Central memory CD4-positive, alpha-beta T cell (primary cell): ENCODE results near the gene NCKIPSD.

Experiments
- DNase-seq: peaks from one replicate; pipeline ENCODE4 v3.0.0; 2022

NCKIPSD gene

GRCh38 chr3:48678056-48678455, 7.7 kb downstream of the NCKIPSD start:
- DNase-seq, result no peak

GRCh38 chr3:48674505-48674904, 11.2 kb downstream of the NCKIPSD start:
- no peak for DNase-seq

GRCh38 chr3:48672522-48672921, 13.2 kb downstream of the NCKIPSD start:
- DNase-seq, result no peak

DNA sequence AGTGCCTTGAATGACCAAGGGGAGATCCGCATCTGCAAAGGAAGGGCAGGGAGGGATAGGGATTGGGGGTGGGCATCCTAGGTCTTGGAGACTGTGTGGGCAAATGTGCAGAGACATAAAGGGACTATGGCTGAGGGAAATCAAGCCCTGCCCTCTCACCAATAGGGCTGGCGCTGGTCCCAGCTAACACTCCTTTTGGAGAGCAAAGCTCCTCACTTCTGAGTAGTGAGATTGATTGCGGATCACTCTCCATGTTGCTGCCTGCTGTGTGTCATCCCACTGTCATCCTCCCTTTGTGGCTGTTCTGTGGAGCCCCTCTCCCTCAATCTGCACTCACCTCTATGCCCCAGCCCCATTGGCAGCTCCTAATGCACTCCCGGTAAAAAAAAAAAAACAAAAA, 20.8 kb downstream of the NCKIPSD start:
- DNase-seq, result no peak

GRCh38 chr3:48664313-48664644, 21.4 kb downstream of the NCKIPSD start:
- no peak for DNase-seq

DNA sequence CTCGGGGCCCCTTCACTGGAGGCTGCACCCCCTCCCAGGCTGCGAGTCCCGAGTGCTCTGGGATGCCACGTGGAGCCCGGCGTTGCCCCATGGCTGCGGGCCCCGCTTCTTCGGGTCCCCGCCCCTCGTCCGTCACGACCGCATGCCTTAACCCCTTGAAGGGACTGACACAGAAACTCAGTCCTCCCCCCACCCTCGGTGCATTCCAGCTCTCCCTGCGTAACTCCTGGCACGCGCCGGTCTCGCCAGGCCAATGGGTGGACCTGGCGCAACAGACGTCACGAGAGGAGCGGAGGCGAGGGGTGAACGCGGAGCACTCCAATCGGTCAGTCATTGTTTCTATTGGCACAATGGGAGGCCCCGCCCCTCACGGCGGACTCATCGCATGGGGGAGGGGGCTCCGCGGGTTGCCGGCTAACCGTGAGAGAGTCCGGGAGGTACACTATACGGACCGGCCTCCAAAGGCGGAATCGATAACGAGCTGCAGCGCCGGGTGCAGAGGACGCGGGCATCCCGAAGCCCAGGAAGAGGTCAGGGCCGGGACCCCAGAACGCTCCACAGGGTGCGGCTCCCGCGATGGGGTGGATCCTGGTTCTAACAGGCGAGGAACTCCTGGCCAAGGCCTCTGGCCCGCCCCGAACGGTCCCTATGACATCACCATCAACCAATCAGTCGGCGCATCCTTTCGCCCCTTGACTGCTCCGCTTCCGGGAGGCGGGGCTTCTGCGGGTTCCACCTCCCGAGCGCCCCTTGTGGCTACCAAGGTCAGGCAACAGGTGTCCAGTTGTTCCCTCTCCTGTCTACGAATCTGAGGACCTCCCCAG, 22.0 kb downstream of the NCKIPSD start:
- DNase-seq, result peak; percentile 81

- peak; percentile 60 for DNase-seq
Measured at GRCh38 chr3:48662753-48663488, 22.8 kb downstream of the NCKIPSD start, which contains the start of gene CELSR3. Gene CELSR3, minus strand, starts transcription at chr3:48662886. Its CDS starts 252 bp downstream, at chr3:48662634.

GRCh38 chr3:48662145-48662752, 23.5 kb downstream of the NCKIPSD start:
- no peak for DNase-seq

- peak; percentile 66 for DNase-seq
Measured at GRCh38 chr3:48661501-48662144, 24.1 kb downstream of the NCKIPSD start.

GRCh38 chr3:48660800-48661400, 24.8 kb downstream of the NCKIPSD start:
- DNase-seq, result no peak

DNA sequence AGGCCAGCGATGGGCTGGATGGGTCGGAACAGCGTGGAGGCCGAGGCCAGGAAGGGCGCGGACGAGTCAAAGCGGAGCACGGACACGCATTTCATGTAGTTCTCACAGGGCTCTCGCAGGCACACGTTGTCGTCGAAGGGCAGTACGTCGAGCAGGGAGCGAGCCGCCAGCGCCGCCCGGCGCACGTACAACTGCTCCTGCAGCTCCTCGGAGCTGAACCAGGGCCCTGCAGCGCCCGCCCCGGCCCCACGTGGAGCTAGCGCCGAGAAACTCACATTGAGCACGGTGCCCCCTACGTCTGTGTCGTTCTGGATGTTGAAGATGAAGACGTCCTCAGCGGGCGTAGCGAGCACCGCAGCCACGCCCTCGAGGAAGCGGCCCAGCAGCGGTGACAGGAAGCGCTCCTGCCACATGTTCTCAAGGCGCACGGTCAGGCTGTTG, 28.9 kb downstream of the NCKIPSD start:
- DNase-seq, result no peak

DNA sequence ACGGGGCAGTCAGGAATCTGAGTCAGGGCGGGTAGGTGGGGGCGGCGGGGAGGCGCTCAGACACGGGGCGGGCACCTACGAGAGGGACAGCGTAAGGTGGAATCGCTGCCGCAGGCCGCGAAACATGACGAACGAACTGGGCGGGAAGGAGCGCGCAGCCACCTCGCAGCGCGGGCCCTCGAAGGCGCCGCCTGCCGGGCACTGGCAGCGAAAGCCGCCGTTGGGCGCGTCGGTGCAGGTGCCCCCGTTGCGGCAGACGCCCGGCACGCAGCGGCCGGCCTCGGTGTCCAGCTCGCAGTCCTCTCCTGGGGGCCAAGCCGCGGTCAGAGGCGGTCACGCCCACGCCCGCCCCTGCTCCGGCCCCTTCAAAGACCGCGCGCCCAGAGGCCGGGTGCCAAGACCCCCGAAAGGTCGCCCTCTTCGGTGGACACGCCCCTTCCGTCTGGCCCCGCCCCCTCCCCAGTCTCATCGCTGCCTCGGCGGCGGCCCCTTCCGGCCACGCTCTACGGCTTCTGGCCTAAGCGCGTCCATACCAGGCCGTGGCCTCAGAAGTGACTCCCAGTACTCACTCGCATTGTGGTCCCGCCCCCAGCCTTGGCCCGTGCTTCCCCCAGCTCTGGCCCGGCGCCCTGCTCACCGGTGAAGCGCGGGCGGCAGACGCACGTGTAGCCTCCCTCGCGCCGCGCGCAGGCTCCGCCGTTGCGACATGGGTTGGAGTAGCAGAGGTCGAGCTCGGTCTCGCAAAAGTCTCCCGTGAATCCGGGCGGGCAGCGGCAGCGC, 29.5 kb downstream of the NCKIPSD start:
- peak; percentile 84 for DNase-seq

DNA sequence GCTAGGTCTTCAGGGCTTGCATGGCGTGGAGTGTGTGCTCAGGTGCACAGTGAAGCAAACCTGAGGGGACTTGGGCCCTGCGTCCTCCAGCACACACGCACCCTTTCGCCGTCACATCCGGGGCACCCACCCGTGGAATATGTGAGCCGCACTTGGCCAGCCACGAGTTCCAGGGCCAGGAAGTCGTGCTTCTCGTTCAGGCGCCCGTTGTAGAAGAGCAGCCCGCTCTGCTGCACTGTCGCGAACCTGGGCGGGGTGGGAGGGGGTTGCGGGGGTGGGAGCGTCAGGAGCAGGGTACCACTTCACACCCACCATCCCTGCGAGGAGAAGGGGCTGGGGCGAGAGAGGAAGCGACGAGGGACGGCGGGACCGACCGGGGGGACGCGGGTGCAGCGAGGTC, 30.1 kb downstream of the NCKIPSD start:
- DNase-seq, result peak; percentile 48

- no peak for DNase-seq
Measured at GRCh38 chr3:48655063-48655462, 30.7 kb downstream of the NCKIPSD start.

DNA sequence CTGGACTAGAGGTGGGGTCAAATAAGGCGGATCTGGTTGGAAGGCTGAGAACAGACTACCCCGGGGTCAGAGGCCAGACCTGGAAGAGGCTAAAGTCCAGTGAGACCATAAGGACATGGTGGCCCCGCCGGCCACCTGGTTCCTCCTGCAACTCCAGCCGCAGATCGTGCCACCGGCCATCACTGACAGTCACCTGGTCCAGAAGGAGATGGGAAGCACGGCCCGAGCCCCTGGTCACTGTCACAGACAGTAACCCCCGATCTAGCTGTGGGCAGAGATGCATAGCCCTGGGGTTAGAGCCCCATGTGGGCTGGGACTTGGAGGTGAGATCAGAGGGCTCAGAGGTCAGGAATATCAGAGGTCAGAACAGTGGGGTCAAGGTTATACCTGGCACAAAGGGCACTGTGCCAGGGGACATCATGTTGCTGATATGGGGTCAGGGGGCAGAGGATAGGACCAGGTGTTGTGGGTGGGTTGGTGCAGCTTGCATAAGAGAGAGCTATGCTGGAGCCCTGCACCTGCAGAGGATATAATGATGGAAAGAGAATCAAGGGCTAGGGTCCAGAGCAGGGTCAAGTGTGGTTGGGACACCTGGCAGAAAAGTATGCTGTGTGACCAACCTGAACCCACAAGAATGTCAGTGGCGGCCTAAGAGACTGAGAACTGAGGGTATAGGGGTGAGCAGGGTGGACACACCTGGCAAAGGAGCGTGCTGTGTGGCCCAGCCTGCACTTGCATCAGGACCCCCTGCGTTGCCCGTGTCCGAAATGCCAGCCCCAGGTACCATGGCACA, 32.6 kb downstream of the NCKIPSD start:
- DNase-seq, result no peak

GRCh38 chr3:48651771-48652170, 33.9 kb downstream of the NCKIPSD start:
- no peak for DNase-seq

DNA sequence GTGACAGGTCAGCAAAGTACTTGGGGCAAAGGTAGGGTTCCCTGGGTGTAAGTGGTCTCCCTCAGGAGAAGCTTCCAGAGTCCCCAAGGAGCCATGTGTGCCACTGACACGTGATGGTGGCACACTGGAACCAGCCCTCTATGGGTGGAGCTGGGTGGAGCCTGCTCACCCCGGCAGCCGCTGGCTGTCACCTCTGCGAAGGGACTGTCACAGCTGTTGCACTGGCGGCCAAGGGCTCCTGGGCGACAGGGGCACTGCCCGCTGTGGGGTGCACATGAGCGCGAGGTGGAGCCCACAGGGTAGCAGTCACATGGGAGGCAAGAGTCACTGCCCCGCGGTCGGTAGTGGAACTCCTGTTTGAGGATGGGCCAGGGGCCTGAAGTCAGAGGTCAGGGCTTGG, 35.0 kb downstream of the NCKIPSD start:
- no peak for DNase-seq

DNA sequence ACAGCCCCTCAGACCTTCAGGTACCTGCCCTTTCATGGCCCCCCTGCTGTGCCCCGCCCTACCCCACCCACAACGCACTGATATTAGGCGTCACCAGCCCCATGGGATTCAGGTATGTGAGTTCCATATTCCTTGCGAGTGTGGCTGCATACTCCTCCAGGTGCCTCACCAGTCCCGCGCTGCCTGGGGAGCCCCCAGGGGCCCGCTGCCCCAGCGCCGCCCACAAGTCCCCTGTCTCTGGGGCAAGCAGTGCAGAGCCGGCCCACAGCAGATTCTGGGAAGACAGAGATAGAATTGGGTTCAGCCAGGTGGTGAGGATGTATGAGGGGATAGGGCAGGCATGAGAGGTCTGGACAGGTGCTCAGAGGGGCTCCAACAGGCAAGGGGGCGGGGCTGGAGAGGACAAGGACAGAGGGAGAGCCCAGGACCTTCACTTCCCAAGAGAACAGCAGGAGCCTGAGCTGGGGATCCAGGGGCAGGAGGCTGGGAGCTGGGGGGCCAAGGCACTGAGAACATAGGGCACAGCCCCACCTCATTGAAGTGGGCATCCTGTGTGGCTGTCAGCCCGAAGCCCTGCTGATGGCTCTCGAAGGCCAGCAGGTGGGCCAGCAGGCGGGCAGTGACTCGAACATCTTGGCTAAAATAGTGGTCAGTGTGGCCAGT, 37.4 kb downstream of the NCKIPSD start:
- no peak for DNase-seq

- DNase-seq, result no peak
Measured at GRCh38 chr3:48647714-48648113, 38.0 kb downstream of the NCKIPSD start.
